Daoy (cell line): ENCODE results near the gene SCIN. TPM values are rescaled to one million over a fixed set of nuclear protein-coding genes. Genes with fewer than 3 reads are reported as not detected.
"Not testable (repeated sequence)": the region's sequence is repeated elsewhere in the genome, so short reads cannot be mapped to it uniquely, and the experiment has no call there.

ENCODE experiments used
- DNase-seq: peaks from one replicate; pipeline ENCODE4 v3.0.0-alpha.2; 2015; ENCODE audit warnings: low read depth
- total RNA-seq: library from RNA; depleted of rRNA; stranded (reverse); fragments of >200 nt; shearing (Covaris generic); gene quantifications from 2 replicates; pipeline ENCODE4 v1.2.3, GENCODE V29; 2014

The SCIN gene
- total RNA-seq, 1 experiment from 2014 or later: 0.06 TPM

DNA sequence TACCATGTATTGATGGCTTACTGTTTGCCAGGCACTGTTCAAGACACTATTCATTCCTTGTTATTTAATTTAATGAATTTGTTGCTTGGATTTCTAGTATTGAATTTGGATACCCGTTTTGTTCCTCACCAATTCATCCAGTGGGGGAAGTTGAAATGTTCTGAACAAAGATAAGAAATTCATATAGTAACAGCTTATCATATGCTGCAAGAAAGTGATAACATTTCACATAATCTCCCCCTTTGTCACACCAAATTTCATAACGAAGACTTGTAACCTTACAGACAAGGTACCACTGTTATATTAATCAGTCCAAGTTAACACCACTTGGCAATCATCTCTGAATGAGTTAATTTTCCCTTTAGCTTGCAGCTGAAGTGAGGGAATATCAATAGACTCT, 42.1 kb downstream of the SCIN start:
- no peak for DNase-seq

DNA sequence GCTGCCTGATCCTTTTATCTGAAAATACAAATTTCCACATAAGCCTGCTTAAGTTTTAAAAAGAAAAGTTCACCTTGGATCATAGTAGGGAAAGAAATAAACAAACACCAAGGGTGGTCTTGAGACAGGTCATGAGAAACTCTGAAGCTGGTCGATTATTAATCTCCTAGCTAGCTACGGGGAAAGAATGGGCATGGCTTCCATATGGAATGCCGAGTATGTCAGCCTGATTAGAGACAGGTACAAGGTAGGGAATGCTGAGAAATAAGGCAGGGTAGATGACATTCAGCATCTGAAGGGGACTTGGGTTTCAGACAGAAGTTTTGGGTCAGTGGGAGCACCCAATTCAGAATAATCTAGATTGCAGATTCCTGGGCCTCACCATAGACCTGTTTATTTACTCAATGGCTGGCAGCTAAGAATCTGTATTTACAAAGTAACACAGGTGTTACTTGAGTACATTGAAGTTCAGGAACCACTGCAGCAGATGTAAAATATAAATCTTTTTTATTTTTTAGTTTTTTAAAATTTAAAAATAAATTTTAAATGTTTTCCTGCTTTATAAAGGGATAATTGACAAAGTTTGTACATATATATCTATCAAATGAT, 49.0 kb downstream of the SCIN start:
- DNase-seq: no peak

DNA sequence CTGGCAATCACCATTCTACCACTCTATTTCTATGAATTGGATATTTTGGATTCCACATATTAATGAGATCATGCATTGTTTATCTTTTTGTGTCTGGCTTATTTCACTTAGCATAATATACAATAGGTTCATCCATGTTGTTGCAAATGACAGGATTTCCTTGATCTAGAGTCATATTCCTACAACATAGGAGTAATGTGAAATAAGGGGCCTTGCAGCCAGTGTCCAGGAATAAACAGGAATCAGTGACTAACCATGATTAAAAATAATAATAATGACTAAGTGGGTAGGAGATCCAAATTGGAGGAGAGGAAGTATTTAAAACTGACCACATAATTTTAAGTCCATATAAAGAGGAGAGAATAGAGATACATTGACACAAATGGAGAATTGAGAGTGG, 49.9 kb downstream of the SCIN start:
- no peak for DNase-seq

DNA sequence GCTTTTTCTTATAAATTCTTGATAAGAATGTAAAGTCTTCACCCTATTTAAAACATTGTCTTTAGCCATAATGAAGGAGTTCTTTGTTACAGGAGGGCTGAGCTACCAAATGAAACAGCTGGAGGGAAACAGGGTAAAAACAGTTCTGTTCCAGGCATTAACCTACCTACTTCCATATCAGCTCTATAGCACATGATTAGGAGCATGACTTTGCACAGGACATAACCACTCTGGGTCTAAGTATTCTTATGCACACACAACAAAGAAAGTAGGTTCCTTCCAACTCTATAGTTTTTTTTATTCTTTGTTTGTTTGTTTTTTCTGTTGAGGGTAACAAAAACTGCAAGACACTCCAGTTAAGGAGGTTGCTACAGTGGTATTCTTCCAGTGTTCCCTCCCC, 52.7 kb downstream of the SCIN start:
- DNase-seq: no peak

DNA sequence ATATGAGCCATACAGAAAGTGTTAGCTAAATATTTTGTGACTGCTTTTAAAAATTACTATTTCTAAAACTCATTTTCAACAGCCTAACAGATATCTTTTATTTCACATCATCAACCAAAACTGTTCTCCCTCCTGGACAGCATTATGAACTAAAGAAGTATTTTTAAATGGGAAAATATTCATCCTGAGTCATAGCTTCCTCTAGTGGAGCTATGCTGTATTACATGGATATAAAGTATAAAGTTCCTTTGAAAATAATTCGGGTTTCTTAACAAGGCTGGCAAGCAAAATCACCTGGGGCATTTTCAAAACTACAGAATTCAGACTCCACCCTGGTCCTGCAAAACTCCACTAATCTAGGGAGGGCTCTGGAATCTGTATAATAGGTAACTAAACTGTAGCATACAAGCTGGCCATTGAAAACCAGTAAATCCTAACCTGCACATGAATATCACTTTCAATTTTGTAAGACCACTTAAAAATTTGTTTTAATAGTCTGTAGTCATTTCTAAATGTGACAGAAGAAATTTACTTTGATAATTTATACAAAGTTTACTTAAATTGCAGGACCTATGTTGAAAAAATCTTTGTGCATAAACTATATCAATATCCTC, 53.5 kb downstream of the SCIN start:
- DNase-seq: no peak

DNA sequence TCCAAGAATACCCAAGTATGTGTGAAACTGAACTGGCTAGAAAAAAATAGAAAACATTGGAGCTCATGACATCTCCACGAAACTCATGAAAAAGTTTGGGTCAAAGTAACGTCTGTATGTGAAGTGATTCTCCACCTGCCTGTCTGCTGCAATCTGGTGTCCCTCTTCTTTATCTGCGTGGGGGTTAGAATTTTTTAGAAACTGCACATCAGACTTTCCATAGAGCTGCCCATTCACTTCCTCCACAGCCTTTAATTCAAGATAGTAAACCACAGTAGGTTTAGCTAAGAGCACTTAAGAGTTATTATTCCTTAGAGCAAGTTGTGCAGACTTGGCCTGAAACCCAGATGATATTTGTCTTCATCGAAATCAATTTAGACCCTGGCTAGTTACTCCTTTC, 55.3 kb downstream of the SCIN start:
- DNase-seq: no peak

DNA sequence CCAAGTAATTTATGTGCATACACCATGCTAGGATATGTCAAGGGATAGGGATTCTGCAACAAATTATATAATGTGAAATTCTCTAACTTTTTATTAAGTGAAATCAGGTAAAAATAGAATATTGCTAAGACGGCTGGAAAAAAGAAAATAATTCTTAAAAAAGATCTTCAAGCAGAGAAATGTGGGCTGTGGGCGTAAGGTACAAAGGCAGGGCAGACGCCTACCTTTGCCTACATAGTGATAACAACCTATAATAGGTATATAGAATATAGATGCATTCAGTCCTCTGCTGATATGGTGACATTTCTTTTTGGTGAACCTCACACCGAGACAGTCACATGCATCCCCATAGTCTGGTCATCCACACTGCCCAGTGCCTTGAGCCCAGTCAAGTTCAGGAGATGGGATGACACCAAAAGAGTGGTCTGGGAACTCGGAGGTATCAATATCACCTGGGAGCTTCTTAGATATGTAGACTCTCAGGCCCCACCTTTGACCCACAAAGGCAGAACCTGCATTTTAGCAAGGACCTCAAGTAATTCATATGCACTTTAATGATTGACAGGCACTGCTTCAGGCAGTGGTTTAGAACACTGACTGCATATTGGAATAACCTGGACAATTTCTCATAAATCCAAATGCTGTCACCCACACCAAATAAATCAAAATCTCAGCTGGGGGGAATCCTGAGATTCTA, 59.4 kb downstream of the SCIN start:
- no peak for DNase-seq

DNA sequence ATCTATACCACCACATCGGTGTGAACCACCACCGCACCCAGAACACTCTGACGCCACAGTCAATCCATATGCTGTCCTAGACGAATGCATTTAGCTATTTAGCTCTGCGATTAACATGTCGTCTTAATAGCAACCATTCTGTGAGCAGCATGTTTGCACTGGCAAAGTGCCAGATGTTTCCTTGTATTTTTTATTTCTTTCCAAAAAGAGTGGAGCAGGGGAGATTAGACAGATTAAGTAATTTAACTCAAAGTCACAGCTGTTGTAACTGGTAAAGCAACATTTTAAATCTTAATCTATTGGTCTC, 59.9 kb downstream of the SCIN start:
- no peak for DNase-seq

DNA sequence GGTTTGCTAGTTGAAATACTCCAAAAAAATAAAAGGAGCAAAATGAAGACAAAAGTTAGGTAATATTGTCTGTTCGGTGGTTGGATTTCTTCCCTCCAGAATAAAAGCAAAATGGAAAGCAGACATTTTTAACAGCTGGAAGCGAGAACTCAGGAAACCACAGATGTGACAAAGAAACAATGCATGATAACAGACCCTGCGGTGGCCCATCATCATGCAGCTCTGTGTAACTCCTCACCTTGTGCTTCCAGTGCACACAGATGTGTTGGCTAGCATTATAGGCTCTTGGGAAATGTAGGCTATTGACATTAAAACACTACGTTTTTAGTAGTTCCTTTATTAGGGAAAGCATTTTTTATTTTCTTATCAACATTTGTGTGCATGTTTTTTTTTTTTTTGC, 63.1 kb downstream of the SCIN start:
- no peak for DNase-seq

DNA sequence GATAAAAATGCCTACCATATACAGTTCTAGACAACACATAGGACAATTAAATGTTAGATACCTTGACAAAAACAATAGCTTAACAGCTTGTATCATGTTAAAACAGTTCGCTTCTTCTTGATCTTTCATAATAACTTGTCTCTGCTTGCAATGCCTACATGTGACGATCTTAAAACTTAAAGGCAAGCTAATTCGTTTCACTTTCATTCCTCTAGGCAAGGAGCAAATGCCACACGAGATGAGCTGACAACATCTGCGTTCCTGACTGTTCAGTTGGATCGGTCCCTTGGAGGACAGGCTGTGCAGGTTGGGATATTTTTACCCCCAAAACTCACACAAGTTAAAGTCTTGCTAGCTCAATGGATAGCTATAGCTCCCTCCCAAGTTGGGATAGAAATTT, 65.3 kb downstream of the SCIN start:
- peak; percentile 30 for DNase-seq

DNA sequence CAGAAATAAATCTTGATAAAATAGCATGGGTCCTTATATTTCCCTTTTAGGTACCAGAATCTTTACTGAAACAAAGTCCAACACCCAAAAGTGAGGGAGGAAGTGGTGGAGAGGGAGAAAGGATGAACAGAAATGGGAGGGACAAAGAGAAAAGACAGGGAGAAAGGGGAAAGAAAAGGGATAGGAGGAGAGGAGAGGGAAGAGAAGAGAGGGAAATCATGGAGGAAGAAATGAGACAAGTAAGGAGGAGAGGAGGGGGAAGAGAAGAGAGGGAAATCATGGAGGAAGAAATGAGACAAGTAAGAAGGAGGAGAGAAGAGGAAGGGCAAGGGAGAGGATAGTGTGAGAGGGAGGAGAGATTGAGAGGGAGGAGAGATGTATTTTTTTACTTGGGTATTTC, 66.8 kb downstream of the SCIN start:
- no peak for DNase-seq

DNA sequence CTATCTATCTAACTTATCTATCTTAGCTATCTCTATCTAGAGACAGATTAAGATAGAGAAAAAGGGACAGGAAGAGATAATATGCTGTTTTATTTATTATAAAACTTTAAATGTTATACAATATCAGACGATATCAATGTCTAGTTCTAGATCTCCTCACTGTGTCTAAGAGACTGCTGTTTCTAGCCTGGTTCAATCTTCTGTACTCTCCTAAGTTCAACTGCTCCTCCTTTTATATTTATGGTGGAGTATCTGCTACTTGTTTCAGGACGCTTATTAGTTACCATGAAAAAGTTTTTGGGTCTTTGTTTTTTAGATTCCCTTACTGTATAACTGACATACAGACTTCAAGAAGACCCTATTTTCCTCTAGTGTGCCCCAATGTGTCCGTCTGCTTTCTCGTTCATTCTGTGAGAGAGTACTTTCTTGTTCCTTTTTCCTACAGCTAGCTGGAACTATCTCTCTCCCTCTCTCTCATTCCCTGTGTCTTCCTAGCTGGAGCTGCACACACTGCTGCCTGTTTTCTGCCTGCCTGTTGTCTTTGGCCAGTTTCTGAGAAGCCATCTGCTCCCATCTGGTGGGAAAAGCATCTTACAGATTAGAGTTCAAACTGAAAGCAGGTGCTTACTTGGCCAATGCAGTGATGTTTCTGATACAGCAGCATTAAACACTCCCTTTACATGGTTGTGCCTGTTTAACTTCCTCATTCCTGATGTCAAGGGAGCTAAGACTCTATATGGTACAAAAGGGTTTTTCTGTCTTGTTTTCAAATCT, 67.5 kb downstream of the SCIN start:
- DNase-seq: no peak

DNA sequence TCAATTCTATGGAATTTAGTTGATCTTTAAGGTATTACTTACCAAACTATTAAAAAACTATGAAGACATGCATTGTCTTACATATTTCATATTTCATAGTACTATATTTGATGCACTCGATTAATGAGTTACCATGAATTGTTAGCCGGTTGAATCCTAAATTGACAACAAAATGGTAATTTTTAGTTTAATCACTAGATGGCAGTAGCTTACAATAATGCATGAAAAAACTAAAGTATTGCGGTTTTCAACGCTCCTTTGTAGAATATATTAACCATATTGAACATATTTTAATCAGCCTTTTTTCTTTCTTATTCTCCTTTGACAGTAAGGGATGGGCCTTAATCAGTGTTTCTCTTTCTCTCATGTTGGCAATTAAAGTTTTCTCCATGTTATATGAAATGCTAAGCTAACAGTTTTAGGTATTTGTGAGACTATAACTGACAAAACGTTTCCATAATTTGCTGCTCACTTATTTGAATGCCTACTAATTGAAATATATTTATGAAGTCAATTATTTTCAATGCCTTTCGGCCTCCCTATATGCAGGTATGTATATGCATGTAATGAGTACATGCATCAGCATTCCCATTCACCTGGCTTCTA, 68.4 kb downstream of the SCIN start:
- no peak for DNase-seq

DNA sequence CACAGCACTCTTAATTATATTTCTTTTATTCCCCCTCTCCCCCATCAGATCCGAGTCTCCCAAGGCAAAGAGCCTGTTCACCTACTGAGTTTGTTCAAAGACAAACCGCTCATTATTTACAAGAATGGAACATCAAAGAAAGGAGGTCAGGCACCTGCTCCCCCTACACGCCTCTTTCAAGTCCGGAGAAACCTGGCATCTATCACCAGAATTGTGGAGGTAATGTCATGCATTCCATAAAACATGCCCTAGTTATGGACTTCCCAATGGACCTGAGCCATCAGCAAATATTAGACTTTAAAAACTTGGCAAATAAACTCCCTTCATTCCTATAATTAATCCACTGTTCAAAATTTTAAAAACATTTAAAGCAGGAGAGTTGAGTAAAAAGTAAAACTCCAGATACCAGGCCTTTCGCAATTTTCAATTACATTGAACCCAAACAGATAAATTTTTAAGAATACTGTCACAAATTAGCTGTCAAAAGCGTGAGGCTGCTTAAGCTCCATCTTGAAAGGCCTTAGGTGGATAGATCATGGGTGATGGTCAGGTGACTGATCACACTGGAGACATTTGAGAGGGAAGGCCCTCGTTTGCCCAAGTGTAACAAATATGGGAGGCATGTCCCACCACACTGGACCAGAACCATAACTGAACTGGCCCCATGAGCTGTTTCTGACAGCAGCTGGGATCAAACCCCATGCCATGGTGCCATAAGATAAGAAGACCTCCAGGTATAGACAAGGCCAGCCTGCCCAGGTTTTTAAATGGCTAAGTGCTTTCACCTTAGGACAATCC, 70.0 kb downstream of the SCIN start:
- DNase-seq: no peak

DNA sequence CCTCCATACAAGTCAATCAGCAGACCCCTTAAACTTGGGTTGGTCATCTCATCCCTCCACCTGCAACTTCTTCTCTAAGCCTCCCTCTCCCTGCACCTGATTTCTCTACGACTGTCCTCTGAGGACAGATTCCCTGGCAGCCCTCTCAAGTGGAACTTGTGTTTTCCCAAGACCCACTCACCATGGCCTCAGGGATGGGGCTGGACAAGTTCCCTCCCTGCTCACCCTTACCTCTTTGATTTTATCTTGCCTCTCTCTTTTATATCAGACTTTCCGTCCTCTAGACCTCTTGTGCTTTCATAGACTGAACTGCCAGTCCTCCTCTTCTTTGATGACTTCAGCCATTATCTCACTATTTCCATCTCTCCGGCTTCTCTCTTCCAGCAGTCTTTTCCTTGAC, 70.7 kb downstream of the SCIN start:
- DNase-seq: no peak

DNA sequence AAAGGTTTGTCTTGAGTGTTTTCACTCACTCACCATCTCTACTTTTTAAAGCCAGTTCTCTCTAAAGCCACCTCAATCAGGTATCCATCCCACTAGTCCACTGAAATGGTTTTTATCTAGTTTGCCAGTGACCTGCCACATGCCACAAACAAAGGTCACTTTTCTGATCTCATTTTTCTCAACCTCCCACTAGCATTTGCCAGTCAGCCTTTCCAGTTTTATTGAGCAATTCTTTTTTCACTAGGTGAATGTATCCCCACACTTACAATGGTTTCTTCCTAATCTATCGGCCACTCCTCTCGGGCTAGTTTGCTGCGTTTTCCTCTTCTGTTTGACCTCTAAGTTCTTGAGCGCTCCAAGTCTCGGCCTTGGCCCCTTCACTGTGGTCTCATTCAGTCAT, 72.0 kb downstream of the SCIN start:
- DNase-seq: no peak

DNA sequence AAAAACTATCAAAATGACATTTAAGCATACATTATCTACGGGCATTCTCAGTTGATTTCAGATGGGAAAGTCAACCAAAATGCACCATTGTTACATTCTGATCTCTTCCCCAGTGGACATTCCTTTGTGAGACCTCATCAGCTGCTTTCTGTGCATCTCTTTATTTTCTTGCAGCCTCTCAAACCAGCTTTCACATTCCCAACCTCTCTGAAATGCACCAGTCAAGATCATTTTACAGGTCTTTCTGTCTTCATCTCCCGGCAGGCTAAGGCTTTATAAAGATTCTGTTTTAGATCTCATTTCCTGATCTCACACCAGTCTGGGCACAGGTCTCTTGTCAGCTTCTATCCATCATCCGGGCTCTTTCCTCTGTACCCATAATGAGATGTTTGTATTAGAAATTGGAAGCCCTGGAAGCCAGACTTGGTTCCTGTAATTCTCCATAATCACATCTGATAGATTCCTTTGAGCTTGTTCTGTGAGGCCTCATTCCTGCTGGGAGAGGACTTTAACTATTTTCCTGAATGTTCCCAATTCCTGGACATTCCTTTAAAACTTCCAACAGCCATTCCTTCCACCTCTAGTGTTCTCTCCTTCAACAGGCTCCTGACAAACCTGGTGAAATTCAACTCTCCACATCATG, 72.6 kb downstream of the SCIN start:
- DNase-seq: no peak

DNA sequence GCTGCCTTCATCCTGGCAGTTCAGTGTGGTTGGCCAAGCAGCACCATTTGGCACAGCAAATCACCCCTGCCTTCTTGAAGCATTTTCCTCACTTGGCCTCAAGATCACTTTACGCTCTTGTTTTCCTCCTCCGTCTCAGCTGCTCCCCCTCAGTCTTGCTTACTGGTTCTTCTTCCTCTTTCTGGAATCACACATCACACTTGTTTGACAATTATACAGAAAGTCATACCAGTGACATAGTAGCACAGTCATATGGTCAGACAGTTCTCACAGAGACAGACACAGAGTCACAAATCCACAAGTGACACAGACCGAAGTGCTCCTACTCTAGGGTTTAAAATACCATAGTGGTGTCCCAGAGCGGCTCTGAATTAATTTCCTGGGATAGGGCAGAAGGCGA, 73.1 kb downstream of the SCIN start:
- no peak for DNase-seq

DNA sequence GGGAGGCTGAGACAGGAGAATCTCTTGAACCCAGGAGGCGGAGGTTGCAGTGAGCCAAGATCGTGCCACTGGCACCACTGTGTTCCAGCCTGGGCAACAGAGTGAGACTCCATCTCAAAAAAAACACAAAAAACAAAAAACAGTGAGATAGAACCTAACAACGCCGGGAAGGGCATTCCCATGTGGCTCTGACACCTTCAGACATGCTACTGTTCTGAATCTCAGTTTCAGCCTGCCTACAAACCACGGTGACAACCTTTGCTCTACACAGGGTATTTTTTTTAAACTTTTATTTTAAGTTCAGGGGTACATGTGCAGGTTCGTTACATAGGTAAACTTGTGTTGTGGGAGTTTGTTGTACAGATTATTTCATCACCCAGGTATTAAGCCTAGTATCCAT, 74.7 kb downstream of the SCIN start:
- DNase-seq: not testable (repeated sequence)

DNA sequence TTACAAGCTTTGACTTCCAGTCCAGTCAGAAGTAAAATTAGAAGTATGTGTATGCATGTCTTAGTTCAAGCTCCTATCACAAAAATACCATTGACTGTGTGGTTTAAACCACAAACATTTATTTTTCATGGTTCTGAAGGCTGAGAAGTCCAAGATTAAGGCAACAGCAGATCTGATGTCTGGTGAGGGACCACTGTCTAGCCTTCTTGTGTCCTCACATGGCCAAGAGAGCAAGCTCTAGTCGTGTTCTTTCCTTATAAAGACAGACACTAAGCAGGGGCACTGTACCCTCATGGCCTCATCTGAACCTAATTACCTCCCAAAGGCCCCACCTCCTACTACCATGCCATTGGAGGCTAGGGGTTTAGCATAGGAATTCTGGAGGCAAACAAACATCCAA, 75.6 kb downstream of the SCIN start:
- peak; percentile 18 for DNase-seq
